ENCODE measurements around the gene C22orf23.

DNA sequence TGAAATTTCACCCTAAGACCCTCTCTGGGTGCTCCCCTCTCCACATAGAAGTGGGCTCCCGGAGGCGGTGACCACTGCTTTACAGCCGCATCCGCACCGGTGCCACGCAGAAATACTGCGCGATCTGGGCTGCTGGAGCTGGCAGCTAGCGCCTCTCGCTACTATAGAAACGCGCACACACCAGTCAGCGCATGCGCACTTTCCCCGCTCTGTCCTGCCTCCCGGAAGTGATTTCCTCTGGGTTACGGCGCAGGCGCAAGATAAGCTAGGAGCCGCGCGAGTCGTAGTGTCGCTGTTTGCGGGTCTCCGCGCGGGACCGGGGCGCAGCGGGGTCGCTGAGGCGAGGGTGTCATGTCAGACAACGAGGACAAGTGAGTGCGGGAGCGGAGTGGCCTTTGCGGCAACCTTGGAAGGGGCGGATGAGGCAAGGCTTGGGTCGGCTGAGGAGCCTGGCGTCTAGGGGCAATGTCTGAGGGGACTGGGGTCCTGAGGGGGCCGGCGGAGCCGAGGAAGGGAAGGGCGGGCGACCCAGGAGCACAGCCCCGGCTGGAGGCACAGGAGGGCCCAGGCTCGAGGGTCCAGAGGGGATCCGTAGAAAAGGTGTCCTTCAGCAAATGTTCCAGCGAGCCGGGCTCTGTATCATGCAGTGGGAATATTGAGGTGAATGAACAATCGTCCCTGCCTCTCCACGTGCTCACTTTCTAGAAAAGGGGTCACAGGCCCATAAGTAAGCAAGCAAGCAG lies at the start of gene C22orf23, which contains the start of gene POLR2F:
- TF ChIP-seq, protein P1, sequence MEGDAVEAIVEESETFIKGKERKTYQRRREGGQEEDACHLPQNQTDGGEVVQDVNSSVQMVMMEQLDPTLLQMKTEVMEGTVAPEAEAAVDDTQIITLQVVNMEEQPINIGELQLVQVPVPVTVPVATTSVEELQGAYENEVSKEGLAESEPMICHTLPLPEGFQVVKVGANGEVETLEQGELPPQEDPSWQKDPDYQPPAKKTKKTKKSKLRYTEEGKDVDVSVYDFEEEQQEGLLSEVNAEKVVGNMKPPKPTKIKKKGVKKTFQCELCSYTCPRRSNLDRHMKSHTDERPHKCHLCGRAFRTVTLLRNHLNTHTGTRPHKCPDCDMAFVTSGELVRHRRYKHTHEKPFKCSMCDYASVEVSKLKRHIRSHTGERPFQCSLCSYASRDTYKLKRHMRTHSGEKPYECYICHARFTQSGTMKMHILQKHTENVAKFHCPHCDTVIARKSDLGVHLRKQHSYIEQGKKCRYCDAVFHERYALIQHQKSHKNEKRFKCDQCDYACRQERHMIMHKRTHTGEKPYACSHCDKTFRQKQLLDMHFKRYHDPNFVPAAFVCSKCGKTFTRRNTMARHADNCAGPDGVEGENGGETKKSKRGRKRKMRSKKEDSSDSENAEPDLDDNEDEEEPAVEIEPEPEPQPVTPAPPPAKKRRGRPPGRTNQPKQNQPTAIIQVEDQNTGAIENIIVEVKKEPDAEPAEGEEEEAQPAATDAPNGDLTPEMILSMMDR (IDR thresholded peaks at IDR 0.05) = no peak
- TF ChIP-seq POLR2AphosphoS5 (IDR thresholded peaks at IDR 0.05) (peak; percentile 82 to 94 (median 89)), EP300 (IDR thresholded peaks at IDR 0.05) (no peak)
